Ovary (tissue), 3 donors: ENCODE results near the gene AFAP1L1.

Experiments
- EP300 ChIP-seq: sonication (generic); formaldehyde crosslinking; IDR thresholded peaks from one replicate; pipeline ENCODE4 v1.6.1; 2017; ENCODE audit warnings: antibody characterized with exemption
- POLR2A ChIP-seq: fragments of 450-650 bp; IDR thresholded peaks from one replicate; pipeline ENCODE4 v1.6.1; 2017; ENCODE audit warnings: antibody characterized with exemption, mild to moderate bottlenecking, moderate library complexity
- TF ChIP-seq, protein P1 (sequence below), 3 donors: fragments of 450-650 bp in 2 of 3; fragments of 200-600 bp in 1 of 3; IDR thresholded peaks; one replicate each; pipeline versions ENCODE4 v1.5.1 to v1.8.0; 2016 to 2022; ENCODE audit warnings: antibody characterized with exemption in 3 of 3, mild to moderate bottlenecking in 1 of 3
- donor health status: DM: no; HTN: no; CAD: no.

DNA sequence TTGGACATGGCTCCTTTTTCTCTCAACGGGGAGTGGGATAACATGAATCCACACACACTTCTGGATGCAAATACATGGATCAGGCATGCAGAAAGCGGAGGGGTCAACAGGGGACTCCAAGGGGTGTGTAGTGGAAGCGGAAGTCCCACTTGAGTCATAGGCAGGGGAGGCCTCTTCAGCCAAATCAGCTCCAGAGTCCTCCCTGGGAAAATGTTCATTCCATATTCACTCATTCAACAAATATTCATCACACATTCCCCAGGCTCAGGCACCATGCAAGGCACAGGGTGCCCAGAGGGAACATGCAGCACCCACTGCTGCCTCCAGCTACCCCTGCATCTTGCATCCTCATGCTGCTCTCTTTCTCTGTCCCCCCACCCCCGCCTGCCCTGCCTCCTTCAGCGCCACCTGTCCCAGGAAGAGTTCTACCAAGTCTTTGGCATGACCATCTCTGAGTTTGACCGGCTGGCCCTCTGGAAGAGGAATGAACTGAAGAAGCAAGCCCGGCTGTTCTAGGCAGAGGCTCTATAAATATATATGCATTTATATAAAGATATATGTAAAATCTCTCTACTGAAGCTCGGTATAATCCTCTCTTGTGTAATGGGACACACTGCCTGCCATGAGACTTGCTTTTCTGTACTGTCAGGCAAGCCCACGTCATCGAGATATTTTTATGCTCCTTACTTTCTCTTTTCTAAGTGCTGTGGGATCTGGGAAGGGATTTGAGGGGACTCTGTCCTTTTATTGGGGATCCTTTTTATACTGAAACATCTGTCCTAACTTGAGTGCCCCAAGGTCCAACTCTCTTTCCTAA lies 13.6 kb upstream of the AFAP1L1 start:
- TF ChIP-seq, protein P1, sequence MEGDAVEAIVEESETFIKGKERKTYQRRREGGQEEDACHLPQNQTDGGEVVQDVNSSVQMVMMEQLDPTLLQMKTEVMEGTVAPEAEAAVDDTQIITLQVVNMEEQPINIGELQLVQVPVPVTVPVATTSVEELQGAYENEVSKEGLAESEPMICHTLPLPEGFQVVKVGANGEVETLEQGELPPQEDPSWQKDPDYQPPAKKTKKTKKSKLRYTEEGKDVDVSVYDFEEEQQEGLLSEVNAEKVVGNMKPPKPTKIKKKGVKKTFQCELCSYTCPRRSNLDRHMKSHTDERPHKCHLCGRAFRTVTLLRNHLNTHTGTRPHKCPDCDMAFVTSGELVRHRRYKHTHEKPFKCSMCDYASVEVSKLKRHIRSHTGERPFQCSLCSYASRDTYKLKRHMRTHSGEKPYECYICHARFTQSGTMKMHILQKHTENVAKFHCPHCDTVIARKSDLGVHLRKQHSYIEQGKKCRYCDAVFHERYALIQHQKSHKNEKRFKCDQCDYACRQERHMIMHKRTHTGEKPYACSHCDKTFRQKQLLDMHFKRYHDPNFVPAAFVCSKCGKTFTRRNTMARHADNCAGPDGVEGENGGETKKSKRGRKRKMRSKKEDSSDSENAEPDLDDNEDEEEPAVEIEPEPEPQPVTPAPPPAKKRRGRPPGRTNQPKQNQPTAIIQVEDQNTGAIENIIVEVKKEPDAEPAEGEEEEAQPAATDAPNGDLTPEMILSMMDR (IDR thresholded peaks at IDR 0.05): no peak
- TF ChIP-seq POLR2A: no peak
- TF ChIP-seq EP300: no peak
